LNCaP clone FGC (cell line): ENCODE data around the gene HNRNPA2B1.

Source experiments
- DNase-seq: peaks from one replicate; pipeline ENCODE4 v3.0.0-alpha.2; 2011; ENCODE audit warnings: low read depth
- H3K4me3 ChIP-seq: 2 replicates; pipeline ENCODE4 v1.5.1; 2011; ENCODE audit warnings: mild to moderate bottlenecking, low read depth, low read length, control low read depth
- TF ChIP-seq, protein P1 (sequence below): IDR thresholded peaks from 2 replicates; pipeline ENCODE4 v1.5.1; 2012; ENCODE audit warnings: mild to moderate bottlenecking; ENCODE audit not compliant: control insufficient read depth, insufficient read depth; ENCODE audit errors: extremely low read depth

The HNRNPA2B1 gene

DNA sequence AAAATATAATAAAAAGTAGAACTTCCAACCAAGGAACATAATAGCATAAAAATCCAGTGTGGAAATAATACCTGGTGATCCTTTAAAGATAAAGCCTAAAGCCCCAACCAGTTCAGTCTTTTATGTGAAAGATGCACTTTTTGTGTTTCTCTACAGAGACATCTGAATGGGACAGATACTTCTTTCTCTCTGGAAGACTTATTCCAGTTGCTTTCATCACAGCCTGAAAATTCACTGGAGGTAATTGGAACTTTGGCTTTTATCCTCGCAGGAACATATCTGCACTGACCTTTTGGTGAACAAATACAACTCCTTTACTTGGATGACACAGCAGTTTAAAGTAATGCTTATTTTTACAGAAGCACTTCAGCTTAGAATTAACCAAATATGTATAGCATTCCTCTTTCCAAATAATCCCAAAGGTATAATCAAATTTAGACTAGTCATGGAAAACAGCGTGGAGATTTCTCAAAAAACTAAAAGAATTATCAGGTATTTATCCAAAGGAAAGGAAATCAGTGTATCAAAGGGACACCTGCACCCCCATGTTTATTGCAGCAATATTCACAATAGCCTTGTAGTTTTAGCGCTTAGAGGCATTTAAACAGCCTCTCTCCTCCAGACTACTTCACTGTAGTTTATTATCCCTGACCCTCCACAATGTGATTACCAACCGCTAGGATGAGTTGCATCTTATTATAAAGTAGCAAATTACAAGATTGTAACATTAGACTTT lies 16.8 kb downstream of the HNRNPA2B1 start:
- TF ChIP-seq, protein P1, sequence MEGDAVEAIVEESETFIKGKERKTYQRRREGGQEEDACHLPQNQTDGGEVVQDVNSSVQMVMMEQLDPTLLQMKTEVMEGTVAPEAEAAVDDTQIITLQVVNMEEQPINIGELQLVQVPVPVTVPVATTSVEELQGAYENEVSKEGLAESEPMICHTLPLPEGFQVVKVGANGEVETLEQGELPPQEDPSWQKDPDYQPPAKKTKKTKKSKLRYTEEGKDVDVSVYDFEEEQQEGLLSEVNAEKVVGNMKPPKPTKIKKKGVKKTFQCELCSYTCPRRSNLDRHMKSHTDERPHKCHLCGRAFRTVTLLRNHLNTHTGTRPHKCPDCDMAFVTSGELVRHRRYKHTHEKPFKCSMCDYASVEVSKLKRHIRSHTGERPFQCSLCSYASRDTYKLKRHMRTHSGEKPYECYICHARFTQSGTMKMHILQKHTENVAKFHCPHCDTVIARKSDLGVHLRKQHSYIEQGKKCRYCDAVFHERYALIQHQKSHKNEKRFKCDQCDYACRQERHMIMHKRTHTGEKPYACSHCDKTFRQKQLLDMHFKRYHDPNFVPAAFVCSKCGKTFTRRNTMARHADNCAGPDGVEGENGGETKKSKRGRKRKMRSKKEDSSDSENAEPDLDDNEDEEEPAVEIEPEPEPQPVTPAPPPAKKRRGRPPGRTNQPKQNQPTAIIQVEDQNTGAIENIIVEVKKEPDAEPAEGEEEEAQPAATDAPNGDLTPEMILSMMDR = no peak
- no peak overlapping the region for H3K4me3 ChIP-seq
- DNase-seq = no peak

DNA sequence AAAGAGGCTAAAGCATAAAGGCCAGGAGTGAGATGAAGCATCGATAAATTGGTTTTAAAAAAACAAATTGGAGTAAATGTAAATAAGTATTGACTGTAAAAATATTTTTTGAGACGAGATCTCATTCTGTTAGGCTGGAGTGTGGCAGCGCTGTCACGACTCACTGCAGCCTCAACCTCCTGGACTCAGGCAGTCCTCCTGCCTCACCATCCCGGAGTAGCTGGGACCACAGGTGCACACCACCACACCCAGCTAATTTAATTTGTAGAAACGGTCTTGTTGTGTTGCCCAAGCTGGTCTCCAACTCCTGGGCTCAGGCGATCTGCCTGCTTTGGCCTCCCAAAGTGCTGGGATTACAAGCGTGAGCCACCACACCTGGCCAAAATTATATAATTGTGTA lies 17.8 kb downstream of the HNRNPA2B1 start:
- no peak for DNase-seq
- no peak overlapping the region for H3K4me3 ChIP-seq
- TF ChIP-seq, protein P1 = no peak

DNA sequence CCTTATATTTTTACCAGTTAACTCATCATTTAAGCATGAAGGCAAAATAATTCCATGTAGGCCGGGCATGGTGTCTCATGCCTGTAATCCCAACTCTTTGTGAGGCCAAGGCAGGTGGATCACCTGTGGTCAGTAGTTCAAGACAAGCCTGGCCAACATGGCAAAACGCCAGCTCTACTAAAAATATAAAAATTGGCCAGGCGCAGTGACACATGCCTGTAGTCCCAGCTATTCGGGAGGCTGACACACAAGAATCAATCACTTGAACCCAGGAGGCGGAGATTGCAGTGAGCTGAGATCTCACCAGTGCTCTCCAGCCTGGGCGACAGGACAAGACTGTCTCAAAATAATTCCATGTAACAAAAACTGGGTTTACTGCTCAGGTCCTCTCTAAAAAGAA lies 18.3 kb downstream of the HNRNPA2B1 start:
- no peak for DNase-seq
- no peak overlapping the region for H3K4me3 ChIP-seq
- TF ChIP-seq, protein P1 = no peak

DNA sequence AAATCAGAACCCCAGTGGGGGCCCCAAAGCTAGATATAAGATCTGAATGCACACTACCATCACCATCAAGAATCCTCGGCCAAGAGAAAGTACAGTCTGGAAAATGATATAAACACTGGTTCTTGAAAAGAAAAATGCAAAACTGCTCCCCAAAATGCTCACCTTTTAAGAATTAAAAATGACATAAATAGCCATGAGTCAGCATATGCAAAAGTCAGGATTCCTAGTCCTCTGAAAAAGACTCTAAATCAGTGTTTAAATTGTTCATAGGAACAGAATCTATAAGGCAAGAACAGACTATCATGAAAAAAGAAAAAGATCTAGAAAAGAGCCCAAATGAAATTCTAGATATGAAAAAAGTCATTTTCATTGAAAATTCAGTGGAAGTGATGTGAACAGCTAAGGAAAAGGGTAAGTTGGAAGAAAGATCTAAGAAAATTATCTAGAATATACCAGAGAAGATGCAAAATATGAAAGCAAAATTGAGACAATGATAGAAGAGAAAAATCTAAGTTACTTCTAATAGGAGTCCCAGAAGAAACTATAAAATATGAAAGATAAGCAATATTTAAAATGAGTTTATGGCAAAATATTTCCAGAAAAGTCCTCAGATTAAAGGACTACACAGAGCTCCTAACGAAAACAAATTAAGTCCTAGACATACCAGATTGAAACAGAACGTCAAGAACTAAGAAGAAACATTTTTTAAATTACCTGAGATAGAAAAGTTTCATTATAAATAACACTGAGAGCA lies 18.9 kb downstream of the HNRNPA2B1 start:
- H3K4me3 ChIP-seq = no peak overlapping the region
- TF ChIP-seq, protein P1 = no peak
- no peak for DNase-seq

DNA sequence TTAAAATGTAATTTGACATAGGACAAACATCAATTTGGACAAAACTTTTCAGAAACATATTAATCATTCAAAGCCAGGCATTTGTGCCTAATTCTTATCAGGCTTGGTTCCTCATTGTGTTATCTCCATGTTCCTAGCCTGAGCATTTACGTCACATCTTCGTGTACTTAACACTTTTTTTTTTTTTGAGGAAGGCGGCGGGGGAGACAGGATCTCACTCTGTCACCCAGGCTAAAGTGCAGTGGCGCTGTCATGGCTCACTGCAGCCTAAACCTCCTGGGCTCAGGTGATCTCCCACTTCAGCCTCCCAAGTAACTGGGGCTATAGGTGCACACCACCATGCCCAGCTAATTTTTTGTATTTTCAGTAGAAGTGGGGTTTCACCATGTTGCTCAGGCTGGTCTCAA lies 19.8 kb downstream of the HNRNPA2B1 start:
- TF ChIP-seq, protein P1 = no peak
- H3K4me3 ChIP-seq = no peak overlapping the region
- no peak for DNase-seq

DNA sequence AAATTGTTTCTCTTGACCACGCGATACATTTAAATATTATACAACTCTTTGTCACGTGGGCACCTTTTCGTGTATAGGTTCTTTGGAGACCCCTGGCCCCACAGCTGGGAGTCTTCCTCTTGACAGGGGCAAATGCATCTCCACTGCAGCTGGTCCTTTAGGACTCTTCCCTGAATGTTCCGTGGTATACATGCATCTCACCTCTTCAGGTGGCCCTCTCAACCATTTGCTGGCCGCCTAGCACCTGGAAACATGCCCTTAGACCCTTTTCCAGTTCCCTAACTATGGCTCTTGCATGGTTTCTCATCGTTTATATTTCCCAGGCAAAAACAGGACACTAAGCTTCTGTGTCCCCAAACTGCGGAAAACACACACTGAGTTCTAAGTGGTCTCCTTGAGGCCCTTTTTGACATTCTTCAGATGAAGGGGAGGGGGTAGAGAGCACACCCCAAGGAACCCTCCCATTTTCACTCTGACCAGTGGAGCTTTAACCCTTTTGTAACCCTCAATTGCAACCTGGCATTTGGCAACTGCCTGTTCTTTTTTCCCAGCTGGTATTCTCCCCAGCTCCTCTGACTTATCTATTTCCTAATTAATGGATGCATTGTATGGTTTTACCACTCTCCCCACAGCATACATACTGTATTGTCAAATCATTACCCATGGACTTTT lies 20.6 kb downstream of the HNRNPA2B1 start:
- no peak for DNase-seq
- TF ChIP-seq, protein P1 = no peak
- no peak overlapping the region for H3K4me3 ChIP-seq
